GM12878 (cell line): ENCODE measurements around the gene SORBS2. TPM values are rescaled to one million over a fixed set of nuclear protein-coding genes. Genes with fewer than 3 reads are reported as not detected.

Experiments used
- ATAC-seq: fragments of 200-7000 bp; cut with Tn5 transposase; 3 replicates; pipeline ENCODE4 v1.9.1; 2020; ENCODE audit warnings: mild to moderate bottlenecking, moderate library complexity
- BruUV-seq: library from RNA; stranded (reverse); fragments of 400-500 nt; replicated peaks from 2 replicates; lab custom pipeline; 2021; lab: Mats Ljungman, UMichigan
- CTCF ChIA-PET: fragments of 300-600 bp; sonication (Branson Sonifier 250); formaldehyde crosslinking; extraction: SDS; loops from one replicate; lab custom pipeline; 2021; ENCODE audit warnings: inconsistent platforms; lab: Yijun Ruan, JAX
- POLR2A ChIA-PET: fragments of 350-600 bp; formaldehyde crosslinking; extraction: SDS; loops from one replicate; lab custom pipeline; 2021; ENCODE audit warnings: inconsistent platforms; lab: Charles Lee
- RAD21 ChIA-PET: fragments of 300-600 bp; sonication (Branson Sonifier 250); formaldehyde crosslinking; loops from one replicate; lab custom pipeline; 2023; ENCODE audit warnings: antibody characterized with exemption; ENCODE audit not compliant: unreplicated experiment; lab: Charles Lee
- SMC1A ChIA-PET: fragments of 300-600 bp; sonication (Branson Sonifier 250); formaldehyde crosslinking; loops from one replicate; lab custom pipeline; 2023; ENCODE audit not compliant: unreplicated experiment, uncharacterized antibody; lab: Charles Lee
- DNase-seq: peaks from one replicate; pipeline ENCODE4 v3.0.0-alpha.2; 2011; ENCODE audit warnings: low read depth, low spot score
- FAIRE-seq: peaks from 3 replicates; lab custom pipeline; 2011; peaks lifted over from hg19 to GRCh38; lab: Jason Lieb, UNC
- H2AFZ ChIP-seq: 2 replicates; pipeline ENCODE4 v1.6.0; 2011; ENCODE audit warnings: low read depth, low read length, control low read depth; ENCODE audit not compliant: control insufficient read depth
- H3K27ac ChIP-seq: 2 replicates; pipeline ENCODE4 v1.5.1; 2011; ENCODE audit warnings: control low read depth; ENCODE audit not compliant: control insufficient read depth, insufficient read depth
- H3K27me3 ChIP-seq, 2 experiments: replicated peaks in 1 of 2; 2 replicates each; pipeline versions ENCODE4 v1.6.0 to v1.6.1; 2011; ENCODE audit warnings: low read length in 1 of 2; ENCODE audit not compliant: control insufficient read depth in 2 of 2, insufficient read depth in 2 of 2
- H3K36me3 ChIP-seq, 2 experiments: 2 replicates each; pipeline ENCODE4 v1.5.1; 2011; ENCODE audit warnings: low read length in 1 of 2; ENCODE audit not compliant: control insufficient read depth in 2 of 2, insufficient read depth in 2 of 2
- H3K4me1 ChIP-seq: 2 replicates; pipeline ENCODE4 v1.6.1; 2011; ENCODE audit warnings: mild to moderate bottlenecking, low read length, moderate library complexity, mixed read lengths; ENCODE audit not compliant: control insufficient read depth, insufficient read depth
- H3K4me2 ChIP-seq: 2 replicates; pipeline ENCODE4 v1.6.0; 2011; ENCODE audit warnings: control low read depth; ENCODE audit not compliant: control insufficient read depth, insufficient read depth
- H3K4me3 ChIP-seq: fragments of 200-600 bp; sonication (generic); 2 replicates; pipeline ENCODE4 v1.5.1; 2016
- H3K79me2 ChIP-seq: 2 replicates; pipeline ENCODE4 v1.6.0; 2011; ENCODE audit warnings: low read length; ENCODE audit not compliant: control insufficient read depth, insufficient read depth
- H3K9ac ChIP-seq: 2 replicates; pipeline ENCODE4 v1.8.0; 2011; ENCODE audit warnings: low read length, control low read depth, mixed read lengths; ENCODE audit not compliant: control insufficient read depth, insufficient read depth
- H3K9me3 ChIP-seq: replicated peaks from 3 replicates; pipeline ENCODE4 v1.5.1; 2011; ENCODE audit warnings: mild to moderate bottlenecking, low read length; ENCODE audit not compliant: control insufficient read depth, insufficient read depth
- H4K20me1 ChIP-seq: 2 replicates; pipeline ENCODE4 v1.6.0; 2011; ENCODE audit not compliant: control insufficient read depth, insufficient read depth
- ASH2L ChIP-seq: fragments of 300-600, 200-600 bp; sonication (generic); IDR thresholded peaks from 2 replicates; pipeline ENCODE4 v1.6.1; 2017; ENCODE audit warnings: low read depth, mild to moderate bottlenecking, borderline replicate concordance
- BACH1 ChIP-seq: fragments of 450-650 bp; IDR thresholded peaks from 2 replicates; pipeline ENCODE4 v1.6.1; 2017; ENCODE audit warnings: mild to moderate bottlenecking, borderline replicate concordance
- CHD1 ChIP-seq: IDR thresholded peaks from 2 replicates; pipeline ENCODE4 v1.6.1; 2012; ENCODE audit warnings: low read depth, low read length, improper control_type of control experiment
- DPF2 ChIP-seq: fragments of 450-650 bp; IDR thresholded peaks from 2 replicates; pipeline ENCODE4 v1.6.1; 2017; ENCODE audit warnings: mild to moderate bottlenecking
- E2F4 ChIP-seq: IDR thresholded peaks from 2 replicates; pipeline ENCODE4 v1.6.1; 2012; ENCODE audit warnings: low read depth, low read length, improper control_type of control experiment
- IRF5 ChIP-seq: fragments of 450-650 bp; IDR thresholded peaks from 2 replicates; pipeline ENCODE4 v1.6.1; 2017; ENCODE audit warnings: borderline replicate concordance
- MEF2A ChIP-seq: IDR thresholded peaks from 2 replicates; pipeline ENCODE4 v1.6.1; 2011; ENCODE audit warnings: low read depth, mild to moderate bottlenecking, low read length, moderate library complexity; ENCODE audit not compliant: insufficient read depth
- MYC ChIP-seq: IDR thresholded peaks from 2 replicates; pipeline ENCODE4 v1.6.1; 2011; ENCODE audit warnings: mild to moderate bottlenecking, low read length, moderate library complexity, inconsistent platforms; ENCODE audit not compliant: insufficient read depth, insufficient replicate concordance, insufficient read length, severe bottlenecking
- NR2F1 ChIP-seq: fragments of 450-650 bp; conservative IDR thresholded peaks from 2 replicates; pipeline ENCODE4 v1.6.1; 2017; ENCODE audit warnings: mild to moderate bottlenecking
- NRF1 ChIP-seq: conservative IDR thresholded peaks from 2 replicates; pipeline ENCODE4 v1.6.1; 2011; ENCODE audit warnings: mild to moderate bottlenecking, low read depth, low read length, improper control_type of control experiment
- RFX5 ChIP-seq: IDR thresholded peaks from 2 replicates; pipeline ENCODE4 v1.6.1; 2011; ENCODE audit warnings: low read depth, low read length, improper control_type of control experiment
- SUPT20H ChIP-seq: IDR thresholded peaks from 2 replicates; pipeline ENCODE4 v1.6.1; 2011; ENCODE audit warnings: low read depth, mild to moderate bottlenecking, low read length, moderate library complexity, borderline replicate concordance; ENCODE audit not compliant: control insufficient read depth
- TCF3 ChIP-seq: IDR thresholded peaks from 2 replicates; pipeline ENCODE4 v1.6.1; 2012; ENCODE audit warnings: low read depth, mild to moderate bottlenecking, low read length, borderline replicate concordance; ENCODE audit not compliant: insufficient read depth
- YBX1 ChIP-seq: fragments of 450-650 bp; IDR thresholded peaks from 2 replicates; pipeline ENCODE4 v1.6.1; 2016; ENCODE audit warnings: antibody characterized with exemption
- ZNF384 ChIP-seq: IDR thresholded peaks from 2 replicates; pipeline ENCODE4 v1.6.1; 2012; ENCODE audit warnings: low read depth, mild to moderate bottlenecking, low read length, improper control_type of control experiment, borderline replicate concordance
- ZNF592 ChIP-seq: fragments of 450-650 bp; IDR thresholded peaks from 2 replicates; pipeline ENCODE4 v1.6.1; 2017; ENCODE audit warnings: mild to moderate bottlenecking, moderate library complexity
- WGBS: methylation state at CpG from one replicate; pipeline ENCODE4 v1.1.6; 2016; ENCODE audit warnings: low lambda C conversion rate; ENCODE audit not compliant: insufficient replicate concordance, insufficient coverage; ENCODE audit errors: missing lambda C conversion rate; 5-methylcytosine and 5-hydroxymethylcytosine counted together
- in situ Hi-C: fragments of 300-500 bp; cut with MboI; formaldehyde crosslinking; loops from 9 replicates; pipeline ENCODE4 v1.14.3; 2018; ENCODE audit warnings: mixed read lengths
- intact Hi-C: fragments of 100-400 bp; cut with micrococcal nuclease; formaldehyde crosslinking; loops from one replicate; pipeline ENCODE4 v1.14.2; 2022; ENCODE audit not compliant: unreplicated experiment
- polyA plus RNA-seq, 11 experiments: library from polyadenylated mRNA; depleted of rRNA in 4 of 11; unstranded in 6 of 11; stranded (reverse) in 5 of 11; fragments of >200 nt; fragmentation: Nextera tagmentation in 4 of 11; fragmentation: Illumina TruSeq in 1 of 11; extraction: Ambion mirVana in 4 of 11; extraction: Trizol in 1 of 11; gene quantifications; 1 replicate in 1 of 11; 2 replicates in 10 of 11; pipeline versions ENCODE4 v1.2.1 to v1.2.3, GENCODE V29; 2011 to 2016; ENCODE audit warnings: inconsistent platforms in 2 of 11, missing spikeins in 2 of 11, low read depth in 1 of 11
- total RNA-seq, 4 experiments: library from RNA; depleted of rRNA in 3 of 4; stranded (reverse); fragments of >200 nt in 3 of 4; fragmentation: Illumina TruSeq in 1 of 4; extraction: Trizol in 1 of 4; gene quantifications; 2 replicates each; pipeline versions ENCODE4 v1.2.1 to v1.2.3, GENCODE V29; 2013 to 2021

The SORBS2 gene
- total and polyA plus RNA-seq, 10 of the 15 experiments (the other 5 are each of a cell fraction or from before 2014, with no cell fraction given), result 0.06 to 3.0 (median 0.79) TPM

- Histone ChIP-seq H3K79me2 (no peaks in the 10 kb centered on the region), H3K36me3 (no peaks in the 10 kb centered on the region), H3K4me3 (no peak overlapping the region), H3K9me3 (no peaks in the 10 kb centered on the region; the same call in 2 of the 3 replicates), H3K4me1 (no peaks in the 10 kb centered on the region), H4K20me1 (no peaks in the 10 kb centered on the region), H3K27ac (no peak overlapping the region), H2AFZ (no peak overlapping the region), H3K9ac (no peak overlapping the region), H3K4me2 (no peak overlapping the region), H3K27me3 (no peaks in the 10 kb centered on the region)
- POLR2A ChIA-PET, result no interaction called here
- WGBS, result 74% methylated on average over 9 of the region's 9 CpGs
- SMC1A ChIA-PET, result interaction anchor here (0.6 kb wide), 1 partner anchor 513 kb away, joined by 3 read pairs; no protein-coding TSS in a partner anchor
- no peak for DNase-seq
- ATAC-seq, result no peak
- no TSS peak for BruUV-seq
- intact Hi-C loops, result no loop called here
- no peak for FAIRE-seq
- TF ChIP-seq NR2F1 (no peak), BACH1 (no peak), MEF2A (no peak), NRF1 (no peak), TCF3 (no peak), RFX5 (no peak), SUPT20H (no peak), ZNF592 (no peak), IRF5 (no peak), ZNF384 (no peak), CHD1 (no peak), MYC (no peak), DPF2 (no peak), ASH2L (no peak), YBX1 (no peak), E2F4 (no peak)
- in situ Hi-C loops, result no loop called here
- RAD21 ChIA-PET, result no interaction called here
- CTCF ChIA-PET, result no interaction called here
Measured at GRCh38 chr4:185716141-185716551, 95.8 kb downstream of the SORBS2 start.
